Right cardiac atrium (tissue), 5 donors: ENCODE results near the gene RAB40A. TPM values are rescaled to one million over a fixed set of nuclear protein-coding genes. Genes with fewer than 3 reads are reported as not detected.
"Not testable (repeated sequence)": the region's sequence is repeated elsewhere in the genome, so short reads cannot be mapped to it uniquely, and the experiment has no call there.

ENCODE experiments used
- ATAC-seq, 2 donors: fragments of 200-7000 bp; cut with Tn5 transposase; one replicate each; pipeline versions ENCODE4 v1.8.0 to v1.9.1; 2020; ENCODE audit warnings: moderate library complexity in 2 of 2, mild to moderate bottlenecking in 1 of 2
- DNase-seq, 3 donors: peaks; one replicate each; pipeline ENCODE4 v3.0.0-alpha.2; 2020
- H3K27ac ChIP-seq: one replicate; pipeline ENCODE4 v1.5.1; 2013; ENCODE audit warnings: mild to moderate bottlenecking, low read length, control low read depth, moderate library complexity
- H3K27me3 ChIP-seq: one replicate; pipeline ENCODE4 v1.6.1; 2013; ENCODE audit not compliant: control insufficient read depth, insufficient read depth
- H3K4me1 ChIP-seq: one replicate; pipeline ENCODE4 v1.6.1; 2013; ENCODE audit warnings: low read length; ENCODE audit not compliant: control insufficient read depth, insufficient read depth
- H3K4me3 ChIP-seq: one replicate; pipeline ENCODE4 v1.5.1; 2013; ENCODE audit warnings: low read length, control low read depth
- H3K9me3 ChIP-seq: one replicate; pipeline ENCODE4 v1.6.1; 2013; ENCODE audit warnings: low read length; ENCODE audit not compliant: control insufficient read depth
- WGBS: extraction: QIAGEN DNeasy Blood & Tissue Kit; methylation state at CpG from one replicate; pipeline ENCODE4 v1.1.7; 2013; 5-methylcytosine and 5-hydroxymethylcytosine counted together
- intact Hi-C, 4 donors: fragments of 100-400 bp; cut with DNase I; formaldehyde crosslinking; loops; one replicate each; pipeline versions ENCODE4 v1.11.0 to v1.14.0; 2022 to 2023
- polyA plus RNA-seq: library from polyadenylated mRNA; stranded (reverse); fragments of 200-250 nt; gene quantifications from one replicate; pipeline ENCODE4 v1.2.3, GENCODE V29; 2013
- total RNA-seq, 4 donors: library from RNA; stranded (reverse); fragmentation: NEBNext Ultra II Directional; extraction: Animal tissue kit (Norgen Biotek cat#: 25700); gene quantifications; one replicate each; pipeline ENCODE4 v1.2.1, GENCODE V29; 2021
- donor health status: healthy with polysubstance abuse.
- donor health status: DM: no; HTN: yes; CAD: no.
- donor health status: DM: no; HTN: no; CAD: no.
- donor health status: DM: no; HTN: yes; CAD: no; lungs with severe emphysema.
- donor health status: DM: yes; HTN: yes; CAD: no.

The RAB40A gene
- total and polyA plus RNA-seq, 5 donors: 0.23 to 0.49 (median 0.40) TPM

DNA sequence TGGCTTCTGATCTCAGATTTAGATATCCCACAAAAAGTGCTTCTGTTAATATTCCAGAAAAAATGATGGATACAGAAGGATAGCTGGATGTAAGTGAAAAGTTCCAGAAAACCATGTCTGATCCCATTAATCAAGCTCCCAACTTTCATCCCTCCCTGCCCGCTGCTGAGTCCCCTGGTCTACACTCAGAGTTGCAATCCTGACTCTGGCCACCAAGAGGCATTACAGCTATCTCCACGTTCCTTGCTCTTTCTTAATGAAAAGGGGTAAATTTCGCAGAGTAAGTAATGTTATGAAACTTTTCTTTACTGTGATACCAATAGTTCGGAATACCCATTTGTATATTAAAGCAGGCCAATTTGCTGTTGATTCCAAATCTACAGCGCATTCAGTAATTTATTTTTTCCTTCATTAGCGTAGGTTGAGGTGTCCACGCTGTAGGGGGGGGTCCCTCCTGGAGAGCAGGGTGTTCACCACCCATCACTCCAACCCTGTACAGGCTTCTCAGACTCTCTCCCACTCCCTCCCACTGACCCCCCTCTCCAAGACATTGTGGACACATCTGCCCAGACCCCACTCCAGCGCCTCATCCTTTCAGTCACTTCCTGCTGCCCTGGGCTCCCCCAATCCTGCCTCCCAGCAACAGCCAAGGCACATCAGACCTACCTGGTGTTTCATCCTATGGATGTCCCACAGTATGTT is 55.1 kb downstream of the RAB40A start:
- peak; percentile 65 to 83 for ATAC-seq
- H3K4me1 ChIP-seq: no peaks in the 10 kb centered on the region
- H3K27me3 ChIP-seq: no peaks in the 10 kb centered on the region
- no peaks in the 10 kb centered on the region for H3K9me3 ChIP-seq
- intact Hi-C loops: loop anchor here in 2 of 4 donors (5.0 kb wide), 1 partner anchor 122 kb away; no protein-coding TSS in a partner anchor
- peak in 2 of 3 donors; percentile 16 for DNase-seq
- WGBS: 26% methylated on average over 8 of the region's 8 CpGs
- H3K27ac ChIP-seq: no peak overlapping the region
- peak overlapping the region; percentile 34 for H3K4me3 ChIP-seq

DNA sequence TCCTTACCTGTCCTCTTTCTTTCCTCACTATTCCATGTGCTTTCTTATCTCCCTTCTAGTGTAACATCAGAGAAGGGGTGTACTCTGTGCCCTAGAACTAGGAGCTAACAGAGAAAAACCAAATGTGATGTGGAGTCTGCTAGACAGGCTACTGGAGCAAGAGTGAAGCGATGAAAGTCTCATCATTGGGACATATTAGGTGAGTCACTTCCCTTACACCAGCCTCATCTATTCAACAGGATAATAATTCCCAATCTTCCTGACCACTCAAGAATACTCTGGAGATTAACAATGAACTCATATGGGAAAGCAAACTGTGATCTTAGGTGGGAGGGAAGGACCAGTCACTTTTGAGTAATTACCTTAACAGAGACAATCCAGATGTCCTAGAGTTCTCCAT is 58.1 kb downstream of the RAB40A start:
- Histone ChIP-seq H3K4me1 (no peaks in the 10 kb centered on the region), H3K9me3 (no peaks in the 10 kb centered on the region), H3K27me3 (no peaks in the 10 kb centered on the region), H3K27ac (no peak overlapping the region), H3K4me3 (no peak overlapping the region)
- no peak for ATAC-seq
- intact Hi-C loops: loop anchor here in 2 of 4 donors (5.0 kb wide), 1 partner anchor 119 kb away; no protein-coding TSS in a partner anchor
- WGBS: 97% methylated on average over 1 of the region's 1 CpG
- DNase-seq: no peak

DNA sequence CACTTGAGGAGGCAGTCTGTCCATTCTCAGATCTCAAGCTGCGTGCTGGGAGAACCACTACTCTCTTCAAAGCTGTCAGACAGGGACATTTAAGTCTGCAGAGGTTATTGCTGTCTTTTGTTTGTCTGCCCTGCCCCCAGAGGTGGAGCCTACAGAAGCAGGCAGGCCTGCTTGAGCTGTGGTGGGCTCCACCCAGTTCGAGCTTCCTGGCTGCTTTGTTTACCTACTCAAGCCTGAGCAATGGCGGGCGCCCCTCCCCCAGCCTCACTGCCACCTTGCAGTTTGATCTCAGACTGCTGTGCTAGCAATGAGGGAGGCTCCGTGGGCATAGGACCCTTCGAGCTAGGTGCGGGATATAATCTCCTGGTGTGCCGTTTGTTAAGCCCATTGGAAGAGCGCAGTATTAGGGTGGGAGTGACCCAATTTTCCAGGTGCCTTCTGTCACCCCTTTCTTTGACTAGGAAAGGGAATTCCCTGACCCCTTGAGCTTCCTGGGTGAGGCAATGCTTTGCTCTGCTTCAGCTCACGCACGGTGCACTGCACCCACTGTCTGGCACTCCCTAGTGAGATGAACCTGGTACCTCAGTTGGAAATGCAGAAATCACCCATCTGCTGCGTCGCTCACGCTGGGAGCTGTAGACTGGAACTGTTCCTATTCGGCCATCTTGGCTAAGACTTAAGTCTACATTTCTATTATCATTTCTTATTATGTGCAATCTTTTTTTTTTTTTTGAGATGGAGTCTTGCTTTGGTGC is 59.1 kb downstream of the RAB40A start:
- intact Hi-C loops: loop anchor here in 2 of 4 donors (5.0 kb wide), 1 partner anchor 118 kb away; no protein-coding TSS in a partner anchor
- WGBS: 93% methylated on average over 14 of the region's 15 CpGs
- H3K27ac ChIP-seq, H3K4me3 ChIP-seq, H3K4me1 ChIP-seq, H3K9me3 ChIP-seq, DNase-seq, H3K27me3 ChIP-seq, ATAC-seq: not testable (repeated sequence)

DNA sequence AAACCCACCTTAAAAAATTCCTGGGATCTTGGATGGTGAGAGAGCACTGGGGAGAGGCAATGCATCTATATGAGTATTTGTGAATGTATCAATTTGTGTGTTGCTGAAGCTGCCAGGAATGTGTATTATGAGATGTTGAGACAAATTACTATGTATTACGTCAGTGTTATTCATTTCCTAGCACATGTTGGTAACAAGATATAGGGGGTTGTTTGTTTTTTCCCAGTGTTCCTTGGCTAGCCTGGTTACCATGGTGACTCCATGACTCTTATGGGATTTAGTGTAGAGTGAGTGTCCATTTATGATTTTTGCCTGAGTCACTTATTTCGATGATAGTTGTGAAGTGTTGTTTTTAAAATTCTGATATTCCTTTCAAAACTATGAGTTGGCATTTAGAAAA is 65.6 kb downstream of the RAB40A start:
- Histone ChIP-seq H3K4me1 (no peaks in the 10 kb centered on the region), H3K9me3 (no peaks in the 10 kb centered on the region), H3K4me3 (no peak overlapping the region), H3K27me3 (no peaks in the 10 kb centered on the region), H3K27ac (no peak overlapping the region)
- intact Hi-C loops: no loop called here
- DNase-seq: no peak
- 48% methylated on average over 2 of the region's 2 CpGs for WGBS
- no peak for ATAC-seq

Other genes starting within 250 kb of the RAB40A start
- 1 to 10 TPM in 1 of 4 donors, under 1 TPM in 3; 0.45 to 1.6 (median 0.73) TPM for gene TCEAL5, start 242.7 kb downstream of the RAB40A start, total RNA-seq
- gene TCEAL5, start 242.7 kb downstream of the RAB40A start, polyA plus RNA-seq: 0.81 TPM
- 10 to 100 TPM; 16.8 to 27.0 (median 23.4) TPM for gene BEX2, start 208.5 kb downstream of the RAB40A start, total RNA-seq
- gene BEX2, start 208.5 kb downstream of the RAB40A start, polyA plus RNA-seq: 26.1 TPM
- 1 to 10 TPM; 8.0 to 9.7 (median 8.9) TPM for gene TCEAL7, start 189.2 kb downstream of the RAB40A start, total RNA-seq
- 12.3 TPM for gene TCEAL7, start 189.2 kb downstream of the RAB40A start, polyA plus RNA-seq
- gene TCEAL9, start 163.0 kb downstream of the RAB40A start, total RNA-seq: 10 to 100 TPM; 32.2 to 47.0 (median 35.2) TPM
- gene TCEAL9, start 163.0 kb downstream of the RAB40A start, polyA plus RNA-seq: 99.5 TPM
- 100 to 1,000 TPM; 185 to 244 (median 213) TPM for gene BEX3, start 143.0 kb downstream of the RAB40A start, total RNA-seq
- 305 TPM for gene BEX3, start 143.0 kb downstream of the RAB40A start, polyA plus RNA-seq
- gene TCEAL4, start 66.0 kb upstream of the RAB40A start, total RNA-seq: 100 to 1,000 TPM in 2 of 4 donors, 10 to 100 TPM in 2; 85.3 to 128 (median 96.2) TPM
- 276 TPM for gene TCEAL4, start 66.0 kb upstream of the RAB40A start, polyA plus RNA-seq
- gene TCEAL3, start 88.5 kb upstream of the RAB40A start, total RNA-seq: 10 to 100 TPM; 35.4 to 42.8 (median 42.3) TPM
- 71.5 TPM for gene TCEAL3, start 88.5 kb upstream of the RAB40A start, polyA plus RNA-seq
- 10 to 100 TPM; 33.5 to 41.1 (median 36.4) TPM for gene TCEAL1, start 109.5 kb upstream of the RAB40A start, total RNA-seq
- 42.5 TPM for gene TCEAL1, start 109.5 kb upstream of the RAB40A start, polyA plus RNA-seq
- 100 to 1,000 TPM; 187 to 269 (median 217) TPM for gene MORF4L2, start 167.2 kb upstream of the RAB40A start, total RNA-seq
- 265 TPM for gene MORF4L2, start 167.2 kb upstream of the RAB40A start, polyA plus RNA-seq
- under 1 TPM in 1 of 4 donors, not detected in 3; 0.34 TPM for gene TMEM31, start 191.4 kb upstream of the RAB40A start, total RNA-seq
- gene TMEM31, start 191.4 kb upstream of the RAB40A start, polyA plus RNA-seq: not detected